Muscle of arm (tissue), 12 donors: ENCODE measurements around the gene ITGA6. TPM values are rescaled to one million over a fixed set of nuclear protein-coding genes. Genes with fewer than 3 reads are reported as not detected.

Experiments
- polyA plus RNA-seq, 12 donors: library from polyadenylated mRNA; unstranded; fragments of 120-200 nt; gene quantifications; one replicate each; pipeline ENCODE4 v1.2.1, GENCODE V29; 2013; ENCODE audit not compliant: insufficient read length in 12 of 12

Gene ITGA6
- polyA plus RNA-seq, 12 donors = 72.5 to 110 (median 87.1) TPM; not detected in 1

Other genes starting within 250 kb of the ITGA6 start
- gene PDK1, start 128.5 kb downstream of the ITGA6 start, polyA plus RNA-seq = 10 to 100 TPM in 11 of 12 donors, not detected in 1; 16.8 to 45.0 (median 26.0) TPM